HK-2 (cell line): ENCODE results near the gene CACNA1H.
"Not testable (repeated sequence)": the region's sequence is repeated elsewhere in the genome, so short reads cannot be mapped to it uniquely, and the experiment has no call there.

Source experiments
- DNase-seq: peaks from one replicate; pipeline ENCODE4 v3.0.0-alpha.2; 2018; ENCODE audit not compliant: unreplicated experiment

CACNA1H gene

DNA sequence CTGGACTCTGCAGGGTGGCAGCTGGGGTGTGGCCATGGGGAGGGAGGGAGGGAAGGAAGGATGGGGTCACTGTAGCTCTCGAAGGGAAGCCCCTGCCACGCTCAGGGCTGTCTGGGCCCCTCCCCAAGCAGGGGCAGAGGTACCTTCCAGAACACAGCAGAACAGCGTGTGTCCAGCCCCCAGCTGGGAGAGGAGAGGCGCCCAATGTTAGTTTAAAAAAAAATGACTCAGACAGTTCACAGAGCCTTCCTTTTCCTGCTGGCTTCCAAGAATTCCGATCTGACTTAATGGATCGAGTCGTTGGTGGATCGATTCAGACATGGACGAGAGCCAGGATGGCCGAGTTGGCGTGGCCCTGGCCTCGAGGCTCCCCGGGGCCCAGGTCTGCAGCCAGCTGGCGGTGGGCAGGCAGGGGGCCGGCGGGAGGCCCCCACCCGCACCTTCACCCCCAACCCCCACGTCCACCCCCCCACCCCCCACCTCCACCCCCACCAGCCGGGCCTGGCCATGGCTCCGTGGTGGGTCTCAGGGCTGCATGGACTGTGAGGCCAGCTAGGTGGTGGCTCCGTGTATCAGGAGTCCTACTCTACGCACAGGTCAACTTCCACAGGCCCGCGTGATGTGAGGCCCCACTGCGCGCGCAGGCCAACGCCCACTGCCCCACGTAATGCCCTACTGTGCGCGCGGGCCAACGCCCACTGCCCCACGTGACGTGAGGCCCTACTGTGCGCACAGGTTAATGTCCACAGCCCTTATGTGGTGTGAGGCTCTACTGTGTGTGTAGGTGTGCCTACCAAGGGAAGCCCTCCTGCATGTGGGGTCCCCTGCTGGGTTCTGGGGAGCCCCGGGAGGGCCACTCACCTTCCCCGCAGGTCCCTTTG lies 21.8 kb downstream of the CACNA1H start:
- no peak for DNase-seq

DNA sequence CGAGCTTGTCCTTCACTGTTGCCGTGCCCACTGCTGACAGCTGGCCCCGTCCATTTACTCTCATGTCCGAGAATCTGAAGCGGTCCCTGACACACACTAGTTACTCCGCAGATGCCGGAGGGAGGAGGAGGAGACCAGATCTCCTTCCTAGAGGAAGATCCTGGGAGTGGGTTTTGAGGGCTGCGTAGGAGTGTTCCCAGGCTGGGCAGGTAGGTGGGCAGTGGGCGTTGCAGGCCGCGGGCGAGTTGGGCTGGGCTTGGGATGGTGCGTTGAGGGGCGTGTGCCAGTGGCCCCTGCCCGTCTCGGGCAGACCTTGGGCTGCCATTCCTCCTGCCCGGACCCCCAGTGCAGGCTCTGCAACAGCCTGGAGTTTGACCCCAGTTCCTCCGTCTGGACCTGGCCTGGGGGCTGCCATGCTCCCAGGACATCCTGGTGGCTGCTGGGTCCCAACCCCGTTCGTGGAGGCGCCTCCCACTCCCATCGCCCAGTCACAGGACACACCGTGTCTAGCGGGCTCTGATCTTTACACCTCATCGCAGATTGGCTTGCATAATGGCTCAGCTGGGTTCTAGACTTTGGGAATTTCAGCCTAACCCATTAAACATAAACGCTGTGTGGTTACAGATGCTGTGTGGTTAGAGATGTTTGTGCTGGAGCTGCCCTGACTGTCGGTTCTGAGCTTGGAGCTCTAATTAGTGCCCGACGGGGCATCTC lies 22.8 kb downstream of the CACNA1H start:
- no peak for DNase-seq

DNA sequence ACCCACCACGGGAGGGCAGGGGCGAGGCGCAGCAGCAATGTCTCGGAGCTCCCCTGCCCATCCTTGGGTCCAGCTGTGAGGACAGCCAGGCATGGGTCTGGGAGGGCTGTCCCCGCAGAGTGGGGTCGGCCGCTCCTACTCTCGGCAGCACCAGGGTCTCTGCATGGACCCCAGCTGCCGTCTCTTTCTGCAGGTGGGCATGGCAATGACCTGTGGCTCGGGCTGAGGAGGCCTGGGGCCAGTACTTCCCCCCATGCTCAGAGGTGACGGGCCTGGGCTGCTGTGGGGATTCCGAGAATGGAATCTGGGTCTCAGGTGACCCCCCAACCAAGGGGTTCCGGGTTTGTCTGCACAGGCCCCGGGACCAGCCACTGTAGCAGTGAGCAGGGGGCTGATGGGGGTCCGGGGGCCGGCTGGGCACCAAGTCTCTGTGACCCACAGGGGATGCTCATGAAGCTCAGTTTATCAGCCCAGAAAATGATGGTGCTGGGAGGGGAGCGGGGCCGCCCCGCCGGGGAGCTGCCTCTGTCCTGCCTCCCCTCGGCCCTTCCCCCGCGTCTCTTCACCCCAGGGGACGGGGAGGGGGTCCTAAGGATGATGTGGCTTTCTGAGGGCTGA lies 23.5 kb downstream of the CACNA1H start:
- DNase-seq: no peak

DNA sequence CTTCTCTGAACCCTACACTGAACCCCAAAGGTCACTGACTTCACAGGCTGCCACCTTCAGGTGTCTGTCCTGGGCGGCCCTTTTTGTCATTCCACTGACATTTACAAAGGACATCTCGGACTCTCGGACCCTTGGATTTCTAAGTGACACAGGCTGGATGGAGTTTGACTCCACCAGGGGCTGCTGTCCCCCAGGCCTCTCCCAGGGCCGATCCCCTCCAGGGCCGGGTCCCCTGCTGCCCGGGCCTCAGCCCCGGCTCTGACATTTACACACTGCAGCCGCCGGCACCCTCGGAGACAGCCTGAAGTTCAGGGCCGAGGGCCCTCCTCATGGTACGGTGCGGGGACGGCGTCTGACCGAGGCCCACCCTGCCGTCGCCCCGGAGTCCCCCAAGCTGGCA lies 24.1 kb downstream of the CACNA1H start:
- DNase-seq: no peak

DNA sequence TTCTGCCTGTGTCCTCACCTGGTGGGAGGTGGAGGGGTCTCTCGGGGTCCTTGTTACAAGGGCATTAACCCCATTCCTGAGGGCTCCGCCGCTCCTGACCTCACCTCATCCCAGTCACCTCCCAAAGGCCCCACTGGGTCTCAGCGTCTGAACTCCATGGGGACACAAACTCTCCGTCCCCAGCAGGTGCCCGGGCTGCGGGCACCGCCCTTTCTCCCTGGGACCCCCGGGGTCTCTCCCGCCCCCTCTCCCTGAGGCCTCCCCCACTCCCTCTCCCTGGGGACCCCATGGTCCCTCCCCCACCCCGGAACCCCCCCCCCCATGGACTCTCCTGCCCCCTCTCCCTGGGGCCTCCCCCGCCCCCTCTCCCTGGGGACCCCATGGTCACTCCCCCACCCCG lies 24.8 kb downstream of the CACNA1H start:
- no peak for DNase-seq

DNA sequence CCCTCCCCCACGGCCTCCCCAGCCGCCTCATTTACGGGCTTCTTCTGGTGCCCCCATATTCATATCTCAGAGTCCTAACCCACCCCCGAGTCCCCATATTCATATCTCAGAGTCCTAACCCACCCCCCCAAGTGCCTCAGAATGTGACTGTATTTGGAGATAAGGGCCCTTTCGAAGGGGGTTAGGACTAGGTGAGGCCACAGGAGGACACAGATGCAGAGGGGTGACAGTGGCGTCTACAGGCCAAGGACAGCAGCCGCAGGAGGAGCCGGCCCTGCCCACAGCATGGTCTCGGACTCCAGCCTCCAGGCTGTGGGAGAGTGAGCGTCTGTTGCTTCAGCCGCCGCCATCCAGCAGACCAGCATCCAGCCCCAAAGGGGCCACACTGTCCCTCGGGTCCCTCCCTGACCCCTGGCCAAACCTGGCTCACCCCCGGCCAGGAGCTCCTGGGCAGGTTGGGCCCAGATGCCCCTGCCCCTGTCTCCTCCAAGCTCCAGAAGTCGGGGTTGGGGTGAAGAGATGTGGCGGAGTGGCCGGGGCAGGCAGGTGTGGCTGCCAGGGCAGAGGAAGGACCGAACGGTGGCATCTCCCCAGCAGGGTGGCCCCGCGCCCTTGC lies 25.5 kb downstream of the CACNA1H start:
- no peak for DNase-seq

DNA sequence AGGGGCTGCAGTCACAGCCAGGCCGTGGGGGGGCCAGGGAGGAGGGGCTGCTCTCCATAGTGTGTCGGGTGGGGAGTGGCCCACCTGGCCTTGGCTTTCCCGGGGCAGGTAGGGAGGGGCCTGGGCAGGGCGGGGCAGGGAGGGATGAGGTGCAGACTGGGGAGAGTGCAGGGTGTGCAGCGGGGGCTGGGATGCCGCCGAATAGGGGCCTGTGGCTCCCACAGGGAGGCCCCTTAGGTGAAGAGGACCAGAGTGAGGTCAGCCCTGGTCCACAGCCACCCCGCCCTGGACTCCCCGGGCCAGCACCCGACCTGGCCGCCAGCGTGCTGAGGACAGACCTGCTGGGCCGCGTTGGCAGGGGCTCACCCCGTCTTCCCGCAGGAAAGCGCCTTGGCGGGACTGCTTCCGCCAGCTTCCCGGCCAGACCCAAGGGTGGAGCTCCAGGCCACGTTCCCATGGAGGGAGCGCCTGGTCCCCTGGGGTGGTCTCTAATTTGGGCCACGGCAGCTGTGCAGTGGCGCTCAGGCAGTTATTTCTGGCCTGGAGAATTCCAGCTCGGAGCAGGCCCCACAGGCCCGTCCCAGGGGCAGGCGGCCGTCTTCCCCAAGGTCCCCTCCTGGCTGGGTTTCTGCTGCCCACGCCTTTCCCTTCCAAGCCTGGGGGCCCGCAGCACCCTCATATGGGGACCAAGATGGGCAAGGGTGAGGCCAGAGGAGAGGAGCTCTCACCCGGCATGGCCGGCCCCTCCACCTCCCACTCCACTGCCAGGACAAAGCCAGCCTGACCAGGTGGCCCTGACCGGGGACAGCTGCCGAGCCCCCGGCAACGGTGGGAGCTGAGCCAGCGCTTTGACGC lies 27.9 kb downstream of the CACNA1H start:
- no peak for DNase-seq

DNA sequence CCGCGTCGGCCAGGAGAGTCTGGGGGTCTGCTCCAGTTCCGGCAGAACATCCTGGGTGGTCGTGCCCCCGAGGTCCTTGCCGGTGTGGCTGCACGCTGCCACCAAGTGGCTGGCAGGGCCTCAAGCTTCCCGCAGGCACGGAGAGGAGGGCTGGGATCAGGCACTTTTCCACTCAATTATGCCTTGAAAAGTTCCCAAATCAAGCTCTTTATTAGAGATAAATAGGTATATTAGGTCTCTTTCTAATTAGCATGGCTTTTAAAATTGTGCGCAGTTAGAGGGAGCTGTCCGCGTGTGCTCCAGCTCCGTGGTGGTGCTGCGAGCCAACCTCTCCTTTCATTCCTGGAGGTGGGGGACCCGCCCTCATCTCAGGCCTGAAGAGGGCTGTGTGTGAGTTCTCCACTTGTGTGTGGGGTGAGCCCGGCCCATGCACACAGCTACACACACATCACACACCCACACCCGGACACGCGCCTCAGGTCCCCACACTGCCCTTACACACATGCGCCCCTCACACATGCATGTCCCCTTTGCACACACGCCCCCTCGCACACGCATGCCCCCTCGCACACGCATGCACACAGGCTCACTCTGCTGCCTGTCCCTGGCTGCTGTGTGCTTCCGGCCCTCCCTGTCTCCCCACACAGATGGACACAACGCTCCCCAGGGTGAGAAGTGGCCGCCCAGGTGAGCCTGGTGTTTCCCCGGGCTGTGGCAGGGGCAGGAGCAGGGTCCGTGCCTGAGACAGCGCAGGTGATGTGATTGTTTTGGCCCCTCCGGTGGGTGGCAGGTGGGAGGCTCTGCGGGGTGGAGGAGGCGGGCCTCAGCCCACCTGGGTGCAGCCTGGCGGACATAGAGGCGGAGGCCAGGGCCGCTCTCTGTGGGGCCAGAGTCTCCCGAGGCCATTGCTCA lies 28.8 kb downstream of the CACNA1H start:
- DNase-seq: no peak

DNA sequence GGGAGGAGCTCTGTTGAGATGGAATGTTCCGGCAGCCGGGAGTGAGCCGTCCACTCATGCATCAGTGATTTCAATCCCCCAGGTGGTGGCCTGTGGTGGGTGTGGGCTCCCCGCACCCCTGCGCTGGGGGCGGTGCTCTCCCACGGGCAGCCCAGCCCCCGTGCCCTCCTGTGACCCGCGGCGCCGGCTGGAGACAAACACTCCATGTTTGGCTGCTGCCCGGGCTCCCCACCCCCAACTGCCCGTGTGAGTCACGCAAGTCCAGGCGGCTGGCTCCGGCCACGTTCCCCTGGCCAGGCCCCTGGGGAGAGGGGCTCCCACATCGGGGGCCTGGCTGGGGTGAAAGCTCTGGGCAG lies 29.4 kb downstream of the CACNA1H start:
- peak; percentile 88 for DNase-seq

DNA sequence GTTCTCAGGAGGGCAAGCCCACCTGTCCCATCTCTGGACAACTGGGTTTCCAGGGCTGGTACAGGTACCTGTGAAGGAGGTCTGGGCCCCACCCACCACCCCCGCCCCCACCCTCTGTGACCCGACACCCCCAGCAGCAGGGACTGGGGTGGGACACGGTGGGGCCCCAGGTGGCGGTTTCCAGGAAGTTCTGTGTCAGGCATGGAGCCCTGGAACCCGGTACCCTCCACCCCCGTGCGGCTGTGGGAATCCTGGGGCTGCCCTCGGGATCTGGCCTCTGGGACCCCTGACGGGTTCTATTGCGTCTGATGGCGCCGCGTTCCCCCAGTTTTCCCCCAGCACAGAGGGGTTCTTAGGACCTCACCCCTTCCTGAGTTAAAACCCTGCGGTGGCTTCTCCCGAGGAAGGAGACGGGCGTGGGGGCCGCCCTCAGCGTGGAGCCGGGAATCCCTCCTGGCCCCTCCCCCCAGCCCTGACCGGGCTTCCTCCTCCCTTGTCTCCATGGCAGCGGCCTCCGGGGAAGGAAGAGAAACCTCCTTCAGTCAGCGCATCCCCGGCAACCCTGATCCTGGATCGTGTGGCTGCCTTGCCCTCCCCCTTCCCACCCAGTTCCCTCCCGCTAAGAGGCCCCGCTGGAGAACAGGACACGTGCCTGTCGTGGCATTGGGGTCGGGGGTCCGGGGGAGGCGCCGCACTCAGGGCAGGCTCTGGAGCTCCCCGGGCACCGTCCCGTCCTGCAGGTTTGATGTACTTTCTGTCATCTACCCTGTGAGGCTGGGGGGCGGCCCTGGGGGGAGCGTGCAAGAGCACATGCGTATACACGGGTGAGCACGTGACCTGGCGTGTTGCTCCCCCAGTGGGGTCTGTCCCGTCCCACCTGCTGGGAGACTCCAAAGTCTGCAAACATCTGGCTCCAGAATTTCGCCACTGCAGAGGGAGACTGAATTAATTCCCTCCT lies 30.3 kb downstream of the CACNA1H start:
- DNase-seq: peak; percentile 73

DNA sequence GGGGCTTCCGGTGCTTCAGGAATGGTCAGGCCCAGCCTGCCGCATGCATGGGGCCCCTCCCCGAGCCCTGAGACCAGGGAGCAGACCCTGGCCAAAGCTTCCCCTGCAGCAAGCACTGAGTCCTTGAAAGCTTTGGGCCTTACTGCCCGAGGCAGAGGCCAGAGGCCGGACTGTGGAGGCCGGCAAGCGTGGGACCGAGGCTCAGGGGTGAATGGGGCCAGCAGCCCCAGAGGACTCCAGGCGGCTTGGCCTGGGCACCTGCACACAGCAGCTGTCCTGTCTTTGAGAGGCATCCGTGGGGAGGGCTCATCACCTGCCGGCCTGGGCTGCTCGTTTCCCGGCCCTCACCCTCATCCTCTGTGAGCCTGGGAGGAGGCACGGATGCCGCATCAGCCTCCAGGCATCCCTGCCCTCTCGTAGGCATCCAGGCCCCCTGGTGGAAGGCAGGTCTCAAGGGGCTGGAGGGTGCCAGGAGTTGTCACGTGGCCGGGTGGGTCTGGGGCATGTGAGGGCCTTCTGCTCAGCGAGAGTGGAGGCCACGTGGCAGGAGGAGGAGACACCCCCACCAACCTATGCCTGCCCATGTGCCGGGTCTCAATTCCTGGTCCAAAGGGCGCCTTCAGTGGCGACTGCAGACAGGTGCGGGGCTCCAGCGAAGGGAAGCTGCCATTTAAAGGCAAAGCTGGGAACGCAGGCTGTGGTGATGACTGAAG lies 31.4 kb downstream of the CACNA1H start:
- no peak for DNase-seq

DNA sequence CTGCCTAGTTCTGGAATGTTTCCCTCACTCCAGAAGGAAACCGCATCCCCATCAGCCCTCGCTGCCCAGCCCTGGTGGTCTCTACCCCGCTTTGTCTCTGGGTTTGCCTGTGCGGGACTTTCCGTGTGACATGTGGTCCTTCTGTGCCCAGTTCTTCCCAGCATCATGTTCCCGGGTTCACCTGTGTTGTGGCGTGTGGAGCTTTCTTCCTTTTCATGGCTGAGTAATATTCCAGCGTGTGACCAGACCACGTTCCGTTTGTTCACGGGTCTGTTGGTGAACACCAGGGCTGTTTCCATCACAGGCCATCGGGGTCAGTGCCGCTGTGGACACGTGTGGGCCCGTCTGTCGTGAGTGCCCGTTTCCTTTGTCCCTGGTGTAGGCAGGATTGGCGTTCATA lies 32.1 kb downstream of the CACNA1H start:
- no peak for DNase-seq

DNA sequence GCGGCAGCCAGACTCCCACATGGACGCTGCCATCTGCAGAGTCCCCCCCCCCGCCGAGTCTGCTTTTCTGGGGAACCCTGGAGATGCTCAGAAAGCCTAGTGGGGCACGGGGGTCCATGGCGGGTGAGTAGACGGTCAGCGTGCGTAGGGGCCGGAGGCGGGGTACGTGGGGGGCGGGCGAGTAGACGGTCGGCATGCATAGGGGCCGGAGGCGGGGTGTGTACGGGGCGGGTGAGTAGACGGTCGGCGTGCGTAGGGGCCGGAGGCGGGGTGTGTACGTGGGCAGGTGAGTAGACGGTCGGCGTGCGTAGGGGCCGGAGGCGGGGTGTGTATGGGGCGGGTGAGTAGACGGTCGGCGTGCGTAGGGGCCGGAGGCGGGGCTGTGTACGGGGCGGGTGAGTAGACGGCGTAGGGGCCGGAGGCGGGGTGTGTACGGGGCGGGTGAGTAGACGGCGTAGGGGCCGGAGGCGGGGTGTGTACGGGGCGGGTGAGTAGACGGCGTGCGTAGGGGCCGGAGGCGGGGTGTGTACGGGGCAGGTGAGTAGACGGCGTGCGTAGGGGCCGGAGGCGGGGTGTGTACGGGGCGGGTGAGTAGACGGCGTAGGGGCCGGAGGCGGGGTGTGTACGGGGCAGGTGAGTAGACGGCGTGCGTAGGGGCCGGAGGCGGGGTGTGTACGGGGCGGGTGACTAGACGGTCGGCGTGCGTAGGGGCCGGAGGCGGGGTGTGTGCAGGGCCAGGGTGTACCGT lies 32.7 kb downstream of the CACNA1H start:
- not testable (repeated sequence) for DNase-seq

DNA sequence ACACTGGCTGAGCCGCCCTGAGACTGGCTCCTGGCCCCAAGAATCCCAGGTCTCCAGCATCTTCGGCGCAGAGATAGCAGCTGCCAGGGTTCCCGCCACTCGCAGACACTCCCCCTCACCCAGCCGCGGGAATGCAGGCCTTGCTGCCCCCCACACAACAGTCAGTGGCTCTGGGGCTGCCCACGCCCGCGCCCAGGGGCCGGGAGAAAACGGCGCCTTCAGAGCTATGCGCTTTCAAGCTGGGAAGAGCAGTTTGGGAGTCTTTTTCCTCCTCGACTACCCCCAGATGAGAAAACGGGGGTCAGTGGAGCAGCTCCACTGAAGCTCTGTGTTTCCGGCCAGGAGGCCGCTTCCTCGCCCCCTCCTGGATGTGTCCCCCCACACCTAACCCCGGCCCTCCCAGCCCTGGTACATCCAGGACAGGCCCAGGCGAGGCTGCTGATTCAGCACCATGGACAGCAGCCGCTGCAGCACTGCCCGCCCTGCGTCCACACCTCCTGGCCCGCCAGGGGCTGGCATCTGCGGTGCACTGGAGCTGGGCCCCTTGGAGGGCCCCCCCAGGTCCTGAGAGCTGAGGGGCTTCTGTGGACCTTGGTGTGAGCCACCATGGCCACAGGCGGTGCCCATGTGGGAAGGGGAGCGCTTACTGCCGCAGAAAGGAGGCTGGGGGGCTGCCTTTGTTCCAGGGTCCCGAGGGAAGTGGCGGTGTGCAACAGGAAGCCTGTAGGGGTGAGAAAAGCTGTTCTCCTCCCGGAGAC lies 35.7 kb downstream of the CACNA1H start:
- peak; percentile 46 for DNase-seq

DNA sequence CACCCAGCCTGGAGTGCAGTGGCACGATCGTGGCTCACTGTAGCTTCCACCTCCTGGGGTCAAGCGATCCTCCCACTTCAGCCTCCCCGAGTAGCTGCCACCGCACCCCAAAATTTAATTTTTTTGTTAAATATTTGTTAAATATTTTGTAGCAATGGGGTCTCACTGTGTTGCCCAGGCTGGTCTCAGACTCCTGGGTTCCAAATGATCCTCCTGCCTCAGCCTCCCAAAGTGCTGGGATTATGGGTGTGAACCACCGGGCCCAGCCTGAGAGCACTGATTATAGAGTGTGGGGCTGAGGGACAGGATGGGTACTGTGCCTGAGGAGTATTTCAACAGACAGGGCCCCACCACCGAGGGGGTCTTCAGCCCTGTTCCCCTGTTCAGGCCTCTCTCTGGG lies 36.5 kb downstream of the CACNA1H start:
- no peak for DNase-seq

DNA sequence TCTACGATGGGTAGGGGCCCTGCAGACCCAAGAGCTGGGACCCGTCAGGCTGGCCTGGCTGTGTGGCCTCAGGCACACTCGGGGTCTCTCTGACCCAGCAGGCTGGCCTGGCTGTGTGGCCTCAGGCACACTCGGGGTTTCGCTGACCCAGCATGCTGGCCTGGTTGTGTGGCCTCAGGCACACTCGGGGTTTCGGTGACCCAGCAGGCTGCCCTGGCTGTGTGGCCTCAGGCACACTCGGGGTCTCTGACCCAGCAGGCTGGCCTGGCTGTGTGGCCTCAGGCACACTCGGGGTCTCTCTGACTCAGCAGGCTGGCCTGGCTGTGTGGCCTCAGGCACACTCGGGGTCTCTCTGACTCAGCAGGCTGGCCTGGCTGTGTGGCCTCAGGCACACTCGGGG lies 37.9 kb downstream of the CACNA1H start:
- not testable (repeated sequence) for DNase-seq
